ENCODE data around the gene CDS1.
"Not testable (repeated sequence)": the region's sequence is repeated elsewhere in the genome, so short reads cannot be mapped to it uniquely, and the experiment has no call there.

The CDS1 gene

GRCh38 chr4:84677093-84677492, 94.2 kb downstream of the CDS1 start:
- no peak for DNase-seq

GRCh38 chr4:84677995-84678394, 95.1 kb downstream of the CDS1 start:
- no peak for DNase-seq

- no peak for DNase-seq
These were observed 96.2 kb downstream of the CDS1 start for GRCh38 chr4:84678976-84679744.

- no peak for DNase-seq
These were observed 98.0 kb downstream of the CDS1 start for GRCh38 chr4:84680956-84681355.

- DNase-seq = peak; percentile 0
These were observed 98.8 kb downstream of the CDS1 start for GRCh38 chr4:84681486-84682274.

GRCh38 chr4:84682661-84683060, 99.7 kb downstream of the CDS1 start:
- not testable (repeated sequence) for DNase-seq

GRCh38 chr4:84683064-84683850, 100.3 kb downstream of the CDS1 start:
- no peak for DNase-seq

GRCh38 chr4:84684361-84684760, 101.4 kb downstream of the CDS1 start:
- no peak for DNase-seq

- DNase-seq = no peak
These were observed 102.2 kb downstream of the CDS1 start for GRCh38 chr4:84685105-84685504.

GRCh38 chr4:84688605-84689004, 105.7 kb downstream of the CDS1 start:
- DNase-seq = no peak

GRCh38 chr4:84689197-84689596, 106.3 kb downstream of the CDS1 start:
- DNase-seq = no peak

GRCh38 chr4:84690481-84690880, 107.6 kb downstream of the CDS1 start:
- DNase-seq = no peak

- DNase-seq = peak; percentile 45
These were observed 108.3 kb downstream of the CDS1 start for GRCh38 chr4:84691170-84691691.

- no peak for DNase-seq
These were observed 108.9 kb downstream of the CDS1 start for GRCh38 chr4:84691800-84692199.

GRCh38 chr4:84697159-84697558, 114.2 kb downstream of the CDS1 start:
- DNase-seq = no peak

- DNase-seq = no peak
These were observed 114.8 kb downstream of the CDS1 start for GRCh38 chr4:84697615-84698201.

- DNase-seq = no peak
These were observed 116.2 kb downstream of the CDS1 start for GRCh38 chr4:84699001-84699671.

All from SIG-M5 (cell line).